ENCODE results near the gene ERBB4. TPM values are rescaled to one million over a fixed set of nuclear protein-coding genes. Genes with fewer than 3 reads are reported as not detected.

The ERBB4 gene
- total RNA-seq, 1 donor from 2014 or later = 8.3 TPM

DNA sequence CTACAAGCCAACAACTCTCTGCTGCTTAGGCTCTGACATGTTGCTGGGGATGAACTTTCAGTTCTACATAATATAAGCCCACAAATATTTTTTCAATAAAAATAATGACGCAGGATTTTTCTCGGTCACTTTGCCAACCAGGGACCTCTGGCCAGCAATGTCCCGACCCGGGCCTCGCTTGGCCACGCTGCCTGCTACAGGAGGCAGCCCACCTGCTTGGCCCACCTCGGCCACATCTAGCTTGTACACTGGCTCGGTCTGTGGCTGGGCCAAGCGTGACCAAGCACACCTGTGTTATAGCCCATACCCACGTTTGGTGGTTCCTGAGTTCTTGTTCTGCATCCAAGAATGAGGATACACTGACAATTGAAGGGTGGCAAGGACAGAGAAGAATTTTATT lies 1208.7 kb downstream of the ERBB4 start:
- H3K4me1 ChIP-seq = no peaks in the 10 kb centered on the region
- no peaks in the 10 kb centered on the region for H3K9me3 ChIP-seq (replicated peaks)
- no peak for DNase-seq
- intact Hi-C loops (cut with micrococcal nuclease) = no loop called here
- TF ChIP-seq, protein P1, sequence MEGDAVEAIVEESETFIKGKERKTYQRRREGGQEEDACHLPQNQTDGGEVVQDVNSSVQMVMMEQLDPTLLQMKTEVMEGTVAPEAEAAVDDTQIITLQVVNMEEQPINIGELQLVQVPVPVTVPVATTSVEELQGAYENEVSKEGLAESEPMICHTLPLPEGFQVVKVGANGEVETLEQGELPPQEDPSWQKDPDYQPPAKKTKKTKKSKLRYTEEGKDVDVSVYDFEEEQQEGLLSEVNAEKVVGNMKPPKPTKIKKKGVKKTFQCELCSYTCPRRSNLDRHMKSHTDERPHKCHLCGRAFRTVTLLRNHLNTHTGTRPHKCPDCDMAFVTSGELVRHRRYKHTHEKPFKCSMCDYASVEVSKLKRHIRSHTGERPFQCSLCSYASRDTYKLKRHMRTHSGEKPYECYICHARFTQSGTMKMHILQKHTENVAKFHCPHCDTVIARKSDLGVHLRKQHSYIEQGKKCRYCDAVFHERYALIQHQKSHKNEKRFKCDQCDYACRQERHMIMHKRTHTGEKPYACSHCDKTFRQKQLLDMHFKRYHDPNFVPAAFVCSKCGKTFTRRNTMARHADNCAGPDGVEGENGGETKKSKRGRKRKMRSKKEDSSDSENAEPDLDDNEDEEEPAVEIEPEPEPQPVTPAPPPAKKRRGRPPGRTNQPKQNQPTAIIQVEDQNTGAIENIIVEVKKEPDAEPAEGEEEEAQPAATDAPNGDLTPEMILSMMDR (IDR thresholded peaks at IDR 0.05; ENCODE audit: borderline replicate concordance) = no peak
- no peaks in the 10 kb centered on the region for H3K27me3 ChIP-seq (ENCODE audit: low read depth)
- no peak overlapping the region for H3K4me3 ChIP-seq
- H3K36me3 ChIP-seq = no peaks in the 10 kb centered on the region
- H3K27ac ChIP-seq (replicated peaks) = no peak overlapping the region

DNA sequence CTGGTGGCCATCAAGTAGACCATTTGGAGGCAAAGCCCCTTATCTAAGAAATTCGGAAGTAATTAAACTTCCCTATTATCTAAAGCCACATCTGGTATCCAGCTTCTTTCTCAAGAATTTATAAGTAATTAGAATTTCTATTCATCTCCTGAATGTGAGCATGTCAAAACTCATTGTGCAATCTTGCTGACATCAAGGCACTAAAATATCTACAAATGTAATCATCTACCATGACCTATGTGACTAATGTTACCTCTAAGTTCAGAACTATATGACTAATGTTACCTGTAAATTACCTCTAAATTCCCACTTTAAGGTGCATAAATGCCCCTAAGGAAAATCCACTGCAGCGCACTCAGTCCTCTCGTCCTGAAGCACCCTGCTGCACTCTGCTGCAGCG lies 1209.2 kb downstream of the ERBB4 start:
- Histone ChIP-seq H3K36me3 (no peaks in the 10 kb centered on the region), H3K27me3 (ENCODE audit: low read depth) (no peaks in the 10 kb centered on the region), H3K4me1 (no peaks in the 10 kb centered on the region), H3K4me3 (no peak overlapping the region), H3K9me3 (replicated peaks) (no peaks in the 10 kb centered on the region), H3K27ac (replicated peaks) (no peak overlapping the region)
- no peak for DNase-seq
- TF ChIP-seq, protein P1 (IDR thresholded peaks at IDR 0.05; ENCODE audit: borderline replicate concordance) = no peak
- intact Hi-C loops (cut with micrococcal nuclease) = no loop called here

DNA sequence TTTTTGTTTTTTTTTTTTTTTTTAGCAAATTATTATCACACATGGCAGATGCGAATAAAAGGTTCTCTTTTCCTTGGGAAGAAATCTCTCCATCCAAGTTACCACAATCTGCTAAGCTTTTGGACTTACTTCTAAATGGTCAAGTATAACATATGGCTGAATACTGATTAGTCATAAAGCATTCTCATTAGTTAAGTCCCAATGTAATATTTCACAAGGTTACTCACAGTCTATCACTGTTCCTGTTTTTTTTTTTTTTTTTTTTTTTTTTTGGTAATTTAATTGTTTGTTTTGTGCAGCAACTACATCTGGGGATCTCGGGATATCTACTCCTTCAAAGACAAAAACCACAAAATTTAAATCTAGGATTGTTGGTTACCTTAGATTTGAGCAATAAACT lies 1210.5 kb downstream of the ERBB4 start:
- H3K9me3 ChIP-seq (replicated peaks) = peaks cover 11% of the 10 kb centered on the region
- H3K27me3 ChIP-seq (ENCODE audit: low read depth) = no peaks in the 10 kb centered on the region
- no peaks in the 10 kb centered on the region for H3K36me3 ChIP-seq
- DNase-seq = no peak
- H3K27ac ChIP-seq (replicated peaks) = no peak overlapping the region
- H3K4me1 ChIP-seq = no peaks in the 10 kb centered on the region
- H3K4me3 ChIP-seq = no peak overlapping the region
- TF ChIP-seq, protein P1 (IDR thresholded peaks at IDR 0.05; ENCODE audit: borderline replicate concordance) = no peak
- intact Hi-C loops (cut with micrococcal nuclease) = no loop called here

Small RNAs within 50 kb of the gene (microRNA-seq; reads per million reads assigned to microRNA genes)
- not detected for gene MIR548F2
